ENCODE results near the gene COG2. TPM values are rescaled to one million over a fixed set of nuclear protein-coding genes. Genes with fewer than 3 reads are reported as not detected.
A peak's percentile ranks its signal among the peaks of the same experiment; 100 is the strongest.
"Not testable (repeated sequence)": the region's sequence is repeated elsewhere in the genome, so short reads cannot be mapped to it uniquely, and the experiment has no call there.

The COG2 gene
- total and polyA plus RNA-seq, 5 experiments from 2014 or later: 30.4 to 50.2 (median 40.4) TPM

- Mint-ChIP-seq H3K27ac (peak overlapping the region in 1 of 10 donors; percentile 68), H3K27me3 (peaks cover 3 to 32% (median 16%) of the 10 kb centered on the region in 5 donors), H3K4me1 (peaks cover 2 to 10% (median 4%) of the 10 kb centered on the region in 4 donors), H3K36me3 (no peaks in the 10 kb centered on the region), H3K4me3 (no peak overlapping the region), H3K9me3 (no peaks in the 10 kb centered on the region)
- DNase-seq (no peak), ATAC-seq (no peak)
- POLR2A ChIA-PET: no interaction called here
Measured at GRCh38 chr1:230707732-230708630, 65.7 kb downstream of the COG2 start.

- POLR2A ChIA-PET: no interaction called here
- DNase-seq (no peak), ATAC-seq (no peak)
- H3K36me3 Mint-ChIP-seq: no peaks in the 10 kb centered on the region
- H3K4me3 Mint-ChIP-seq: no peak overlapping the region
- H3K9me3 Mint-ChIP-seq: no peaks in the 10 kb centered on the region
- peaks cover 2 to 10% (median 4%) of the 10 kb centered on the region in 4 donors for H3K4me1 Mint-ChIP-seq
- H3K27me3 Mint-ChIP-seq: peaks cover 3 to 41% (median 21%) of the 10 kb centered on the region in 5 donors
- H3K27ac Mint-ChIP-seq: peak overlapping the region in 2 of 10 donors; percentile 11 to 68
Measured at GRCh38 chr1:230708631-230709580, 66.6 kb downstream of the COG2 start.

GRCh38 chr1:230709619-230710542 lies 67.6 kb downstream of the COG2 start:
- POLR2A ChIA-PET: no interaction called here
- Mint-ChIP-seq H3K4me1 (peaks cover 2 to 10% (median 4%) of the 10 kb centered on the region in 4 donors), H3K27ac (no peak overlapping the region), H3K27me3 (peaks cover 4 to 46% (median 25%) of the 10 kb centered on the region in 5 donors), H3K4me3 (peak overlapping the region in 1 of 10 donors; percentile 14), H3K9me3 (peaks cover 0 to under 1% (median 0%) of the 10 kb centered on the region in 9 donors), H3K36me3 (no peaks in the 10 kb centered on the region)
- no peak for ATAC-seq
- no peak for DNase-seq

GRCh38 chr1:230710543-230710904 lies 68.2 kb downstream of the COG2 start:
- peak overlapping the region in 1 of 10 donors; percentile 41 for H3K4me3 Mint-ChIP-seq
- no peak overlapping the region for H3K27ac Mint-ChIP-seq
- H3K27me3 Mint-ChIP-seq: peaks cover 4 to 45% (median 26%) of the 10 kb centered on the region in 5 donors
- peaks cover 2 to 10% (median 4%) of the 10 kb centered on the region in 4 donors for H3K4me1 Mint-ChIP-seq
- POLR2A ChIA-PET: no interaction called here
- peaks cover 0 to 3% (median 0%) of the 10 kb centered on the region in 9 donors for H3K9me3 Mint-ChIP-seq
- ATAC-seq (no peak), DNase-seq (no peak)
- no peaks in the 10 kb centered on the region for H3K36me3 Mint-ChIP-seq

- POLR2A ChIA-PET: no interaction called here
- Mint-ChIP-seq H3K4me3 (no peak overlapping the region), H3K27me3 (peaks cover 4 to 45% (median 26%) of the 10 kb centered on the region in 5 donors), H3K9me3 (peaks cover 0 to 8% (median 2%) of the 10 kb centered on the region in 9 donors), H3K27ac (no peak overlapping the region), H3K36me3 (no peaks in the 10 kb centered on the region), H3K4me1 (peaks cover 2 to 10% (median 4%) of the 10 kb centered on the region in 4 donors)
- ATAC-seq (no peak), DNase-seq (no peak)
Measured at GRCh38 chr1:230711245-230711644, 69.0 kb downstream of the COG2 start.

GRCh38 chr1:230712470-230712942 lies 70.2 kb downstream of the COG2 start:
- no peak overlapping the region for H3K4me3 Mint-ChIP-seq
- H3K36me3 Mint-ChIP-seq: peaks cover 0 to 5% (median 0%) of the 10 kb centered on the region in 3 donors
- ATAC-seq: no peak
- H3K9me3 Mint-ChIP-seq: peaks cover 0 to 14% (median 6%) of the 10 kb centered on the region in 9 donors
- peaks cover 2 to 9% (median 4%) of the 10 kb centered on the region in 4 donors for H3K4me1 Mint-ChIP-seq
- H3K27me3 Mint-ChIP-seq: peaks cover 4 to 36% (median 18%) of the 10 kb centered on the region in 5 donors
- POLR2A ChIA-PET: no interaction called here
- no peak for DNase-seq
- H3K27ac Mint-ChIP-seq: peak overlapping the region in 1 of 10 donors; percentile 1

GRCh38 chr1:230713138-230713537 lies 70.9 kb downstream of the COG2 start:
- Mint-ChIP-seq H3K4me1 (peaks cover 0 to 3% (median under 1%) of the 10 kb centered on the region in 4 donors), H3K4me3 (no peak overlapping the region), H3K9me3 (peaks cover 0 to 14% (median 6%) of the 10 kb centered on the region in 9 donors), H3K36me3 (peaks cover 0 to 5% (median 0%) of the 10 kb centered on the region in 3 donors), H3K27me3 (peaks cover 2 to 30% (median 15%) of the 10 kb centered on the region in 5 donors), H3K27ac (peak overlapping the region in 2 of 10 donors; percentile 1 to 9)
- POLR2A ChIA-PET: no interaction called here
- no peak for ATAC-seq
- DNase-seq: no peak

- ATAC-seq (no peak), DNase-seq (no peak)
- POLR2A ChIA-PET: no interaction called here
- peaks cover 0 to 2% (median 0%) of the 10 kb centered on the region in 4 donors for H3K4me1 Mint-ChIP-seq
- peaks cover 0 to 5% (median 0%) of the 10 kb centered on the region in 3 donors for H3K36me3 Mint-ChIP-seq
- H3K9me3 Mint-ChIP-seq: peaks cover 0 to 18% (median 6%) of the 10 kb centered on the region in 9 donors
- no peak overlapping the region for H3K27ac Mint-ChIP-seq
- no peak overlapping the region for H3K4me3 Mint-ChIP-seq
- peaks cover 2 to 30% (median 13%) of the 10 kb centered on the region in 5 donors for H3K27me3 Mint-ChIP-seq
Measured at GRCh38 chr1:230713547-230713914, 71.2 kb downstream of the COG2 start.

GRCh38 chr1:230713915-230714764 lies 71.9 kb downstream of the COG2 start, which contains the start of gene AGT:
Gene AGT (minus strand): TSS chr1:230714122. CDS start chr1:230710823, 3,299 bp downstream.
- peaks cover 0 to 5% (median 0%) of the 10 kb centered on the region in 3 donors for H3K36me3 Mint-ChIP-seq
- ATAC-seq: no peak
- H3K27me3 Mint-ChIP-seq: peaks cover 2 to 30% (median 17%) of the 10 kb centered on the region in 5 donors
- peak within 1 kb of the TSS in 2 of 10 donors; percentile 1 to 9 for H3K27ac Mint-ChIP-seq
- peaks cover 0 to 19% (median 7%) of the 10 kb centered on the region in 9 donors for H3K9me3 Mint-ChIP-seq
- H3K4me1 Mint-ChIP-seq: no peaks in the 10 kb centered on the region
- POLR2A ChIA-PET: no interaction called here
- H3K4me3 Mint-ChIP-seq: no peak within 1 kb of the TSS
- no peak for DNase-seq

- Mint-ChIP-seq H3K4me3 (no peak overlapping the region), H3K9me3 (peaks cover 0 to 19% (median 7%) of the 10 kb centered on the region in 9 donors), H3K27ac (no peak overlapping the region), H3K27me3 (peaks cover 3 to 30% (median 17%) of the 10 kb centered on the region in 5 donors), H3K4me1 (no peaks in the 10 kb centered on the region), H3K36me3 (peaks cover 0 to 5% (median 0%) of the 10 kb centered on the region in 3 donors)
- POLR2A ChIA-PET: no interaction called here
- DNase-seq: no peak
- ATAC-seq: no peak
Measured at GRCh38 chr1:230715510-230715909, 73.2 kb downstream of the COG2 start.

GRCh38 chr1:230716453-230716852 lies 74.2 kb downstream of the COG2 start:
- DNase-seq, H3K27ac Mint-ChIP-seq, POLR2A ChIA-PET, H3K4me3 Mint-ChIP-seq, H3K4me1 Mint-ChIP-seq, ATAC-seq, H3K36me3 Mint-ChIP-seq: not testable (repeated sequence)
- peaks cover 5 to 30% (median 17%) of the 10 kb centered on the region in 5 donors for H3K27me3 Mint-ChIP-seq
- peaks cover 0 to 22% (median 7%) of the 10 kb centered on the region in 9 donors for H3K9me3 Mint-ChIP-seq

Measured in naive thymus-derived CD8-positive, alpha-beta T cell (primary cell).